Right cardiac atrium (tissue), 5 donors: Measurements from ENCODE around the gene ADAMTS1. TPM values are rescaled to one million over a fixed set of nuclear protein-coding genes. Genes with fewer than 3 reads are reported as not detected.

Source experiments
- ATAC-seq, 2 donors: fragments of 200-7000 bp; cut with Tn5 transposase; one replicate each; pipeline versions ENCODE4 v1.8.0 to v1.9.1; 2020; ENCODE audit warnings: moderate library complexity in 2 of 2, mild to moderate bottlenecking in 1 of 2
- DNase-seq, 3 donors: peaks; one replicate each; pipeline ENCODE4 v3.0.0-alpha.2; 2020
- H3K27ac ChIP-seq: one replicate; pipeline ENCODE4 v1.5.1; 2013; ENCODE audit warnings: mild to moderate bottlenecking, low read length, control low read depth, moderate library complexity
- H3K27me3 ChIP-seq: one replicate; pipeline ENCODE4 v1.6.1; 2013; ENCODE audit not compliant: control insufficient read depth, insufficient read depth
- H3K4me1 ChIP-seq: one replicate; pipeline ENCODE4 v1.6.1; 2013; ENCODE audit warnings: low read length; ENCODE audit not compliant: control insufficient read depth, insufficient read depth
- H3K4me3 ChIP-seq: one replicate; pipeline ENCODE4 v1.5.1; 2013; ENCODE audit warnings: low read length, control low read depth
- H3K9me3 ChIP-seq: one replicate; pipeline ENCODE4 v1.6.1; 2013; ENCODE audit warnings: low read length; ENCODE audit not compliant: control insufficient read depth
- WGBS: extraction: QIAGEN DNeasy Blood & Tissue Kit; methylation state at CpG from one replicate; pipeline ENCODE4 v1.1.7; 2013; 5-methylcytosine and 5-hydroxymethylcytosine counted together
- intact Hi-C, 4 donors: fragments of 100-400 bp; cut with DNase I; formaldehyde crosslinking; loops; one replicate each; pipeline versions ENCODE4 v1.11.0 to v1.14.0; 2022 to 2023
- polyA plus RNA-seq: library from polyadenylated mRNA; stranded (reverse); fragments of 200-250 nt; gene quantifications from one replicate; pipeline ENCODE4 v1.2.3, GENCODE V29; 2013
- total RNA-seq, 4 donors: library from RNA; stranded (reverse); fragmentation: NEBNext Ultra II Directional; extraction: Animal tissue kit (Norgen Biotek cat#: 25700); gene quantifications; one replicate each; pipeline ENCODE4 v1.2.1, GENCODE V29; 2021
- donor health status: healthy with polysubstance abuse.
- donor health status: DM: no; HTN: yes; CAD: no.
- donor health status: DM: no; HTN: no; CAD: no.
- donor health status: DM: no; HTN: yes; CAD: no; lungs with severe emphysema.
- donor health status: DM: yes; HTN: yes; CAD: no.

ADAMTS1 gene
- total and polyA plus RNA-seq, 5 donors, result 52.3 to 142 (median 80.2) TPM

GRCh38 chr21:26835027-26835713 is 10.0 kb downstream of the ADAMTS1 start:
- 75% methylated on average over 7 of the region's 7 CpGs for WGBS
- intact Hi-C loops, result loop anchor here in 2 of 4 donors (5.0 to 10.0 kb wide), 2 partner anchors 60 to 63 kb away; no protein-coding TSS in a partner anchor
- ATAC-seq (peak; percentile 25 to 52), DNase-seq (peak in 2 of 3 donors; percentile 44 to 61)
- no peaks in the 10 kb centered on the region for H3K27me3 ChIP-seq
- no peaks in the 10 kb centered on the region for H3K9me3 ChIP-seq
- no peak overlapping the region for H3K4me3 ChIP-seq
- H3K4me1 ChIP-seq, result peaks cover 1% of the 10 kb centered on the region
- H3K27ac ChIP-seq, result no peak overlapping the region

DNA sequence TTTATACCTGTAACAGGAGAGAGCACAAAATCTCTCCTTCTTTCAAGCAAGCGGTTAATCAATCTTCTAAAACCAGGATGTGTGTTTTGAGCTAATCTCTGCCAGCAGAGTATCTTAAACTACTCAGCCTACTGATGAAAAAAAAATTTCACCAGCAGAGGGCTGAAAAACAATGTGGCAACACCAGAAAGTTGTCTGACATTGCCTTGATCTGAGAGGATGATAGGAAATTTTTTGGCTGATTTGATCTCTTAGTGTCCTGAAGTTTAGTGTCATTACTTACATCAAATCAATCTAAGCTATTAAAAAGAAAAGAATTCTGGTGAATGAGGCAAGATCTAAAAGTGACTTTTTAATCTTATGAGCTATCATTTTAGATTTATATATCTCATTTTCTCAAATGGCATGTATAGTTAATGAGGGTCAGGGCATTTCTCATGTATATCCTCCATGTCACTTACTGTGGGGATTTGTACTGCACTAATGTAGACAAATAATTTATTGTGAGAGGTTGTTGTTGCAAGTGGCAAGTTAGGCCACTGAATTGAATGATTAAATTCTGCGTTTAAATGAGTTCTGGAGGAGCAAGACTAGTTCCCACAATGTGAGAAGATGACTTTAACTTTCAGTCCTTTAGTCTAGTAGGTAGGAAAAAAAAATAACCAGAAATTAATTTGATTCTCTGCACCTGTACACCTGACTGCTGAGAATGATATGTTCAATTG is 10.9 kb downstream of the ADAMTS1 start:
- intact Hi-C loops, result loop anchor here in 1 of 4 donors (10.0 kb wide), 1 partner anchor 60 kb away; no protein-coding TSS in a partner anchor
- H3K9me3 ChIP-seq, result no peaks in the 10 kb centered on the region
- no peaks in the 10 kb centered on the region for H3K27me3 ChIP-seq
- peak; percentile 7 to 25 for ATAC-seq
- H3K27ac ChIP-seq, result no peak overlapping the region
- DNase-seq, result no peak
- no peaks in the 10 kb centered on the region for H3K4me1 ChIP-seq
- no peak overlapping the region for H3K4me3 ChIP-seq
- WGBS, result 84% methylated on average over 2 of the region's 2 CpGs

GRCh38 chr21:26833460-26833939 is 11.7 kb downstream of the ADAMTS1 start:
- peak; percentile 45 to 50 for ATAC-seq
- WGBS, result 67% methylated on average over 6 of the region's 6 CpGs
- H3K4me1 ChIP-seq, result no peaks in the 10 kb centered on the region
- no peak overlapping the region for H3K27ac ChIP-seq
- no peaks in the 10 kb centered on the region for H3K27me3 ChIP-seq
- H3K4me3 ChIP-seq, result no peak overlapping the region
- DNase-seq, result peak; percentile 30 to 47 (median 30)
- H3K9me3 ChIP-seq, result no peaks in the 10 kb centered on the region
- intact Hi-C loops, result loop anchor here in 1 of 4 donors (10.0 kb wide), 1 partner anchor 59 kb away; no protein-coding TSS in a partner anchor

- 95% methylated on average over 4 of the region's 4 CpGs for WGBS
- ATAC-seq, result peak in 1 of 2 donors; percentile 27
- intact Hi-C loops, result loop anchor here in 1 of 4 donors (10.0 kb wide), 1 partner anchor 58 kb away; no protein-coding TSS in a partner anchor
Measured at GRCh38 chr21:26833011-26833410, 12.2 kb downstream of the ADAMTS1 start.

DNA sequence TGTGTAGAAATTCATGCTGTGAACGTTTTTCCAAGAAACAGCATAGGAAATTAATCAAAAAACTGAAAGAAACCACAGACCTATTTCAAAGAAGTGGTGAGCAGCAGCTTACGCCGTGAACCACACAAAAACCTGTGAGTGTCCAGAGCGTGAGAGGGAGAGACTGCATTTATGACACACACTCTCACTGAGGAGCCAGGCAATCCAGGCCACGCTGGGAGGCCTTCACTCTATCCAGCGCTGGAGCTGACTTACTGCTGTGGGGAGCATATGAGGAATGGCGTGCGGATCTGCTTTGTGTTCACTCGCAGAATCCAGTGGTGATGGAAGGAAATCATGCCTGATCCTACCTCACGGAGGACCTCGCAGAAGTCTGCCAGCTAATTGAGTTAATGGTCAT is 12.7 kb downstream of the ADAMTS1 start:
- ATAC-seq (peak in 1 of 2 donors; percentile 22), DNase-seq (no peak)
- Histone ChIP-seq H3K27ac (no peak overlapping the region), H3K4me3 (no peak overlapping the region), H3K4me1 (no peaks in the 10 kb centered on the region), H3K9me3 (no peaks in the 10 kb centered on the region), H3K27me3 (no peaks in the 10 kb centered on the region)
- intact Hi-C loops, result loop anchor here in 1 of 4 donors (10.0 kb wide), 1 partner anchor 58 kb away; no protein-coding TSS in a partner anchor
- WGBS, result 90% methylated on average over 11 of the region's 11 CpGs

More at GRCh38 chr21:26833011-26833410, 12.2 kb downstream of the ADAMTS1 start:
- H3K27me3 ChIP-seq, result no peaks in the 10 kb centered on the region
- no peak overlapping the region for H3K27ac ChIP-seq
- H3K4me1 ChIP-seq, result no peaks in the 10 kb centered on the region
- peak in 1 of 3 donors; percentile 20 for DNase-seq
- no peak overlapping the region for H3K4me3 ChIP-seq
- H3K9me3 ChIP-seq, result no peaks in the 10 kb centered on the region

DNA sequence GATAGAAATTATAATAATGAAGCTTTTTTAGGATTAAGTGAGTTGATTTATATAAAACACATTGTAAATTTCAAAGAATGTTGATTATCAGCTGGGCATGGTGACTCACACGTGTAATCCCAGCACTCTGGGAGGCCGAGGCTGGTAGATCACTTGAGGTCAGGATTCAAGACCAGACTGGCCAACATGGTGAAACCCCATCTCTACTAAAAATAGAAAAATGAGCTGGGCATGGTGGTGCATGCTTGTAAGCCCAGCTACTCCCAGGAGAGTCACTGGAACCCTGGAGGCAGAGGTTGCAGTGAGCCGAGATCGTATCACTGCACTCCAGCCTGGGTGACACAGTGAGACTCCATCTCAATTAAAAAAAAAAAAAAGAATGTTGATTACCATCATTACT is 18.4 kb downstream of the ADAMTS1 start:
- no peaks in the 10 kb centered on the region for H3K27me3 ChIP-seq
- WGBS, result 91% methylated on average over 4 of the region's 4 CpGs
- no peak for ATAC-seq
- intact Hi-C loops, result no loop called here
- no peak overlapping the region for H3K27ac ChIP-seq
- no peaks in the 10 kb centered on the region for H3K9me3 ChIP-seq
- no peak overlapping the region for H3K4me3 ChIP-seq
- no peaks in the 10 kb centered on the region for H3K4me1 ChIP-seq
- no peak for DNase-seq

DNA sequence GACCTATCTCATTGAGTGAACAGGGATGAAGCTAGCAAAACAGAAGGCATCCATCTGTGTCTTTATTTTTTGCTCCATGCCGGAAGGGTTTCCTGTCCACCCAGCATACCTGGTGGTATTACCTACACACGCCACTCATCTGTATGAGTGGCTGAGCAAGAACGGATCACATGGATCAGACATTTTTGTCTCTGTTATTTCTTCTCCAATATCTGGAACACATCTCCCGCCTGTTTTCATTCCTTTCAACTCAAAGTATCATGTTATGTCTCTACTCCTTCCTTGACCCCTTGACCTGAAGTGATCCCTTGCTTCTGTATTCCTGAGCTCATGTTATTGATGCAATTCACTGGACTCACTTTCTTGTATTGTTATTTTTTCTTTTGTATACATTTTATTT is 24.7 kb downstream of the ADAMTS1 start:
- WGBS, result 72% methylated on average over 4 of the region's 4 CpGs
- no peak overlapping the region for H3K27ac ChIP-seq
- DNase-seq (no peak), ATAC-seq (no peak)
- H3K4me1 ChIP-seq, result no peaks in the 10 kb centered on the region
- H3K27me3 ChIP-seq, result no peaks in the 10 kb centered on the region
- H3K9me3 ChIP-seq, result no peaks in the 10 kb centered on the region
- intact Hi-C loops, result no loop called here
- no peak overlapping the region for H3K4me3 ChIP-seq

- Histone ChIP-seq H3K27me3 (no peaks in the 10 kb centered on the region), H3K27ac (no peak overlapping the region), H3K9me3 (no peaks in the 10 kb centered on the region), H3K4me1 (no peaks in the 10 kb centered on the region), H3K4me3 (no peak overlapping the region)
- intact Hi-C loops, result no loop called here
- DNase-seq (no peak), ATAC-seq (no peak)
- WGBS, result 86% methylated on average over 3 of the region's 3 CpGs
Measured at GRCh38 chr21:26819740-26820324, 25.4 kb downstream of the ADAMTS1 start.

DNA sequence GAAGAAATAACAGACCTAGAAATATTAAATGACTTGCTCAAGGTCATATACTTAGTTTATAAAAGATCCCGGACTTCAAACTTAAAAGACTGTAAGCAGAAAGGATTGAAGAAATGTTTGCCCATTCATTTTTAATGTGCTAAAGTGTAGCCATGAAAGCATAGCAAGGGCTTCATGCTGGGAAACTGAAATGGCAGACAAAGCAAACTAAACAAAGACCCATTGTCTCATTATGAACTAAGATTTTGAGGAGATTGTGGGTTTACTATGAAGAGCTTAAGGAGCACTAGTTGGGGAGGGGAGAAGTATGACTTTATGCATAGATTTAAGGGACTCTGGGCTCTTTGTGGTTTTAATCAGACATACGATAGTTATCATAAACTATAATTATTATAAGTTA is 26.3 kb downstream of the ADAMTS1 start:
- Histone ChIP-seq H3K27me3 (no peaks in the 10 kb centered on the region), H3K4me1 (no peaks in the 10 kb centered on the region), H3K27ac (no peak overlapping the region), H3K9me3 (no peaks in the 10 kb centered on the region), H3K4me3 (no peak overlapping the region)
- intact Hi-C loops, result no loop called here
- DNase-seq, result no peak
- ATAC-seq, result no peak
- 92% methylated on average over 2 of the region's 2 CpGs for WGBS

DNA sequence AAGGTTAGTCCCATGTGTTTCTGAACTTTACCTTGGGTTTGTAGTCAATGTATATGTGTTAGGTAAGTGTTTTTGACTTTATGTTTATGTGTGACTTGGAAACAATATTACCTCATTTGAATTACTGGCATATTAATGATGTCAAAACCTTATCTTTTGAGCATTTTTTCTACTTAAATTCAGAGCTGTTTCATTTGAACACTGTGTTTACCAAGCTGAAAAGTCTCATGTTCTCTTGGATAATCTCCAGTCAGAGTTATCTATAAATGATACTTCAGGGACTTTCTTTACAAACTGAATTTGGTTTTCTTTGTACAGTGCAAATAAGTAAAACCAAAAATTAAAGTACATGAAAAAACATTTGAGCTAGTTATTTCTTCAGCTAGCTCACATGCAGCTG is 30.0 kb downstream of the ADAMTS1 start:
- no peak for DNase-seq
- intact Hi-C loops, result no loop called here
- no peak overlapping the region for H3K4me3 ChIP-seq
- H3K27me3 ChIP-seq, result no peaks in the 10 kb centered on the region
- H3K9me3 ChIP-seq, result no peaks in the 10 kb centered on the region
- H3K27ac ChIP-seq, result no peak overlapping the region
- no peaks in the 10 kb centered on the region for H3K4me1 ChIP-seq
- peak in 1 of 2 donors; percentile 56 for ATAC-seq

DNA sequence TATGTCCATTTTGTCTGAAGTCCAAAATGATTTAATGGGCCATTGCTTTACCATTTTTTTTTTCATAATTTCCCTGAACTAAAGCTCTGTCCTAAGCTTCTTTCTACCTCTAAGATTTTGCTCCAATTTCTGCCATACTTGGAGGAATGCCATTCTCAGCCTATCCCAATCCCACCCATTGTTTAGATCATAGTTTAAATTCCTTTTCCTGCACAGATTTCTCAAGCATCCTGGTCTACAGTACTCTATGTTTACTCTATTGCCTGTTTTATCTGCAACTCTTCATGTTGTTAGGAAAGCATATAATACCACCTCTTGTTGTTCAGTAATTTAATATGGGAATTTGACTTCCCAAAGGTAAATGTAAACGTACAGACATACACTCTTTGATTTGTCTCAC is 30.8 kb downstream of the ADAMTS1 start:
- DNase-seq (no peak), ATAC-seq (no peak)
- no peaks in the 10 kb centered on the region for H3K4me1 ChIP-seq
- no peaks in the 10 kb centered on the region for H3K9me3 ChIP-seq
- 0% methylated on average over 1 of the region's 1 CpG for WGBS
- no peak overlapping the region for H3K4me3 ChIP-seq
- no peak overlapping the region for H3K27ac ChIP-seq
- H3K27me3 ChIP-seq, result no peaks in the 10 kb centered on the region
- intact Hi-C loops, result no loop called here
